HG03354 (cell line): ENCODE results near the gene FOXO1.
"Not testable (repeated sequence)": the region's sequence is repeated elsewhere in the genome, so short reads cannot be mapped to it uniquely, and the experiment has no call there.

Source experiments
- ATAC-seq: cut with Tn5 transposase; IDR thresholded peaks from one replicate; pipeline ENCODE4 v1.9.1; 2021; ENCODE audit warnings: mild to moderate bottlenecking; ENCODE audit not compliant: unreplicated experiment, poor library complexity, severe bottlenecking

FOXO1 gene

DNA sequence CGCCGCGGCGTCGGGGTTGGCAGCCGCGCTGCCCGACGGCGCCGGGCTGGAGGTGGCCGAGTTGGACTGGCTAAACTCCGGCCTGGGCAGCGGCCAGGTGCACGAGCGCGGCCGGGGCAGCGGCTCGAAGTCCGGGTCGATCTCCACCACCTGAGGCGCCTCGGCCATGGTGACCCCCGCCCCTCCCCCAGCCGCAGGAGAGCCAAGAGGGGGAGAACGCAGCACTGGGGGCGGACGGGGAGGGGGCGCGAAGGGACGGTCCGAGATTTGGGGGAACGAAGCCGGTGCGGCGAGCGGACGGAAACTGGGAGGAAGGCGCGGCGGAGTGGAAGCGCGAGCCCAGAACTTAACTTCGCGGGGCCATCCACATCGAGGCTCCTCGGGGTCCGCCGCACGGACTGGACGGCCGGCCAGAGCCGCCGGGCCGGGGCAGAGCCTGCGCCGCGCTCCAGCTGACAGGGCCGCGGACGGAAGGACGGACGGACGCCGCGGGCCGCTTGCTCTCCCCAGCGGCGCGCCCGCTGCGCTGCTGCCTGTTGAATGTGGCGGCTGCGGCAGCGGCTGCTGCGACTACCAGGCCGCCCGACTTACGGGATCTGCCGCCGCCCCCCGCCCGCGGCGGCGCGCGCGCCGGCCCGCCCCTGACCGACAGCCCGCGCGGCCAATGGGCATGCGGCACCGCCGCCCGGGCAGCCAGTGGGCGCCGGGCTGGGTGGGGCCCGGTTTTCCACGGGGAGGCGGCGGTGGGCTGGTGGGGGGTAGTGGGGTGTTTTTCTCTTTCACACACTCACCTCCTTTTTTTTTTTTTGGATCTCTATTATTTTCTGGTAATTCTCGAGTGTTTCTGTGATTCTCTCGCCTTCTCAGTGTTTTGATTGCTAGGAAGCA, at the start of gene FOXO1:
FOXO1 (minus strand) TSS at position 597 of the 888 bp plus-strand sequence; CDS start at position 168, 429 bp downstream.
- ATAC-seq = peak; percentile 61

DNA sequence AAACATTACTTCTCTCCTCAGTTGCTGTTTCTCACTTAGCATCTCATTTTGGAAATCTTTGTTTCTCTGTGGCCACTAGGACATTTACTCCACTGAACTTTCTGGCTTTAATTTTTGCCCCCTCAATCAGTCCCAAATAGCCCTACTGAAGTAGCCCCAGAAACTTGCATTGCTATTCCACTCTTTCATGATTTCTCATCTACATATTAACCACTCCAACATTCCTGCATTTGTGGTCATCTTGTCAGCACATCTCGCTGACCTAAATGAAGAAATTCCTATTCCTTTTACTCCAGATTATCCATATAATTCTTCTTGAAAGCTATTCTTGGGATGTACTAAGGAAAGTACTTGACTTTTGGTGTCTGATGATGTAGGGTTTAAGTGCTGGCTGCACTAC, 48.0 kb upstream of the FOXO1 start:
- ATAC-seq = not testable (repeated sequence)

DNA sequence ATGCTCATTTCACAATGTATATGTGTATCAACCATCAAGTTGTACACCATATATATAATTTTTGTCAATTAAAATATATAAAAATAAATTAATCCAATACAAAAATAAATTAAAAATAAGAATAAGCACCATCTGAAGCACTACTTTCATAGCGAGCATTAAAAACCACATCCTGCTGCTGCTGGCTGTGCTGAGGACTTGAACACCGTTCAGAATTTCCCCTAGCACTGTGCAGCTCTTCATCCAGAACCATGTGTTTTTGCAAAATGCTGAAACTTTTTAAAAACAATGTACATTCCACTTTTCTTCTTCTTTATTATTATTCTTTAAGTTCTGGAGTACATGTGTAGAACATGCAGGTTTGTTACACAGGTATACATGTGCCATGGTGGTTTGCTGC, 40.0 kb upstream of the FOXO1 start:
- ATAC-seq = no peak

DNA sequence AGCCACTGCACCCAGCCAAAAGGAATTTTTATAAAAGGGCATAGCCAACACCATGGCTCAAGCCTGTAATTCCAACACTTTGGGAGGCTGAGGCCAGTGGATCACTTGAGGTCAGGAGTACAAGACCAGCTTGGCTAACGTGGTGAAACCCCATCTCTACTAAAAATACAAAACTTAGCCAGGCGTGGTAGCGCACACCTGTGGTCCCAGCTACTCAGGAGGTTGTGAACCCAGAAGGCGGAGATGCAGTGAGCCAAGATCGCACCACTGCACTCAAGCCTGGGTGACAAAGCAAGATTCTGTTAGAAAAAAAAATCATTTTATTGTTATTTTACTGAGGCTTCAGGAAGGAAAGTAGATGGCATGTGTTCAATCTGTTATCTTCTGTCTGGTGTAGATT, 31.3 kb upstream of the FOXO1 start:
- peak; percentile 79 for ATAC-seq

DNA sequence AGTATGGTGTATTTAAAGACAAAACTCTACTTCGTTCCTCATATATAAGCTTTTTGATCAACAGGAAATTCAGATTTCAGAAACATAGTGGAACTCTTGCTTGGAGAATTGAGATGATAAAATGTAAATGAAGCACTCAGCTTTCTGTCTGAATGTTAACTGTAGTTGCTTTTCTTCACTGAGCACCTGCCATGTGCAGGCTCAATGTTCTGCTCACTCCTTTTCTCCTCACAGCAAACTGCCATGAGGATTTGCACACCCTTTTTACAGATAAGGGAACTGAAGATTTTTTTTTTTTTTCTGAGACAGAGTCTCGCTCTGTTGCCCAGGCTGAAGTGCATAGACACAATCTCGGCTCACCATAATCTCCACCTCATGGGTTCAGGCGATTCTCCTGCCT, 28.0 kb upstream of the FOXO1 start:
- no peak for ATAC-seq

DNA sequence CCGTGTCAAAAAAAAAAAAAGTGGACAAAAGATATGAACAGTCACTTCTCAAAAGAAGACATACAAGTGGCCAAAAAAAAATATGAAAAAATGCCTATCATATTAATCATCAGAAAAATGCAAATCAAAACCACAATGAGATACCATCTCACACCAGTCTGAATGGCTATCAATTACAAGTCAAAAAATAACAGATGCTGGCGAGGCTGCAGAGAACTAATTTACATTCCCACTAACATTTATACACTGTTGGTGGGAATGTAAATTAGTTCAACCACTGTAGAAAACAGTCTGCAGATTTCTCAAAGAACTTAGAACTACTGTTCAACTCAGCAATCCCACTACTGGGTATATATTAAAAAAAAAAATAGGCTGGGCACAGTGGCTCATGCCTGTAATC, 26.5 kb upstream of the FOXO1 start:
- peak; percentile 72 for ATAC-seq

DNA sequence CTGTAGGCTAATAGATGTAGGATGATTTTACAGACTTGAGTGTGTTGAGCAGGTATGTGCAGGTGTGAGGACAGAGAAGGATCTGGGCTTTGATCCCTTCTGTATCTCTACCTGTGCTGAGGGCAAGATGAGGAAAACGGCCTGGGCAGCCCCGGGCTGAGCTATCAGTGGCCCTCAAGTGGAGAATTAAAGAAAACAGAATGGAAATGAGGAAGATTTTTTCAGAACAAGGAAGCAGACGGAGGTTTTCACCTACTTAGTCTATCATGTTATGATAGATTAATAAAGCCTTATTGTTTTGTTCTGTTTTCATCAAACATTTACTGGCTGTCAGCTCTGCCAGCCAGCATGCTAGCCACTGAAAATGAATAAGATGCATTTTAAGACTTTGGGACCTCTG, 22.3 kb upstream of the FOXO1 start:
- ATAC-seq = no peak

DNA sequence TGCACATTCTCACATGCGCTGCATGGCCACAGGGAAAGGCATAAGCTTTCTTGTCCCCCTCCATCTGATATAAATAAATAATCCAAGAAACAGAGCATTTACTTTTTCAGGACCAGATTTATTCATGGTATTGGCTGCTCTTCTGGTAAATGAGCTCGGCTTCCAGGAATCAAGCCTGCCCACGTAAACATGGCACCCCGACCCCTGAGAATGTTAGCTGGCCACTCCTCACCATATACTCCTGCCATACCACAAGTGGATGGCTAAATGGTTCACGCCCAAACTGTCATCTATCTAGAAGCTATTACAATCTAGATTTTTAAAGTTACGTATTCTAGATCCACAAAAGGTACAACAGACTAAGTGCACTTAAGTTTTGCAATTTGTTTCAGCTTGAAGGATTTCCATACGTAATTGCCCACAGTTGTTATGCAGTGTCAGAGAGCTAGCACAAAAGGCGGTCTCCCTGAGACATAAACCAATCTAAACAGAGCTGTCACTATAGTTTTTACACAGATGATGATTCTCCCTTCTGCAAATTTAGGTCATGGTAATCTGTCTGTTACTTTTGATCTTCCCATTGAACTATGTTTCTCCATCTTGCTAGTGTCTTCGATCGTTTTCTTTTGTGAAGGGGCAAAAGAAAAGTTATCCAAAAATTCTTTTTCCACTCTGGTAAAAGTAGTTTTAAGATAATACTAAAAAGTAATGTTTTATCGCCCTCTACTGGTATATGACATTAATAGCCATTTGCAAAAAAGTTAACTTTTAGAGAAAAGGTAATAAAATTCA, 16.2 kb upstream of the FOXO1 start:
- no peak for ATAC-seq

DNA sequence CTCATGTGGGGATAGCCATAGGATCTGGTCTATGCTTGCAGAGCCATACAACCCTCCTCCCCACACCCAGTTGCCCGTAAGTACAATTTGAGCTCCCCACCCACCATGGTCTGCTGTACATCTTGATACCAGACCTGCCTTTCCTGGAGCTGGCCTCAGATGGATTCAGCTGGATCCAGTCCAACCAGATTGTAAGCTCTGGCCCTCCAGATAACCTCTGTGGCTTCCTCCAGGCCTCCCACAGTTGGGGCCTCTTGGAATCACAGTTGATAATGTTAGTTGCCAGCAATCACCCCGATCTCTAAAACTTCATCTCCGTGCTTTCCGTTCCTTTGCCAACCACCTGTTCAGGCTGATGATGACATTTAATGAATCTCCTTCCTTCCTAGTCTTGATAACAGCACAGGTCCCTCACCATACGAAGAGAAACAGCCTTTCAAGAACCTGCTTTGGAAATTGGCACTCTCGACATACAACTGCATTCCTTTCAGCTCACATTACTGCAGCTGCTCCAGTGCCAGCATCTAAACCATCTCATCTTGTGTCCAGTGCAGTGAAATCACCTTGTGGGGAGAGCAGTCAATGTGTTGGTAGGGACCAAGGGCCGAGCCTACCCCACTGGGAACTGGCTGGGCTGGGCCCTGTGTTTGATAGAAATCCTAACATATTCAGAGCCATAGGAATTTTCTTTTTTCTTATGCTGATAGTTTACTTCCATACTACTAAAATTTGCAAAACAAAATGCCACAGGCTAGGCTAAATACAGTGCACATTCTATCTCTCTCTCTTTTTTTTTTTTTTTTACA, 15.1 kb upstream of the FOXO1 start:
- no peak for ATAC-seq

DNA sequence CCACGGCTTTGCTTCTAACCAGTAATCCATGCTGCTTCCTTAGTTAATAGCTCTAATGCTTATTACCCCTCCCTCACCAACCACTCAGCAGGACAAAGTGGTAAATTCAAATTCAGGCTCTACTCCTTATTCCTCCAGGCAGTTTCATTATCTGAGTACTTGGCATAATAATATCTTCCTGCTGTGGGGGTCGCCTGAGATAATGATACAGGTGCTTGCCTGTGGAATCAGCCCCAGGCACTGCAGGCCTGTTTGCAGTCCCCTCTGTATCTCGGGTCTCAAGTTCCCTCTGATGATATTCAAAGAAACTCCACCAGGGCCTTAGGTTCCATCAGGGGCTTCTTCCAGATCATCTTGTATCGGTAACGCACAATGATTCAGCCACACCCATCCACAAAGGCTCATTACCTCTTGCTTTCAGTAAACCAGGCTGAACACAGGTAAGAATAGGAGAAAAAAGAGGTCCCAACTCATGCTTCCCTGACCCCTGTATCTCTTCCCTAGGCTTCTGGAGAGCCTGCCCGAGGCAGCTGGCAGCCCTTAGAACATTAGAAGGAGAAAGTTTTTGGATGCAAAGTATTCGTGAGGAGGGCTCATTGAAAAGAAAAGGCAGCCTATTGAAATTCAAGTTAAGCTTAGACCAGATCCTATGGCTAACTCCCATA, 14.3 kb upstream of the FOXO1 start:
- no peak for ATAC-seq

DNA sequence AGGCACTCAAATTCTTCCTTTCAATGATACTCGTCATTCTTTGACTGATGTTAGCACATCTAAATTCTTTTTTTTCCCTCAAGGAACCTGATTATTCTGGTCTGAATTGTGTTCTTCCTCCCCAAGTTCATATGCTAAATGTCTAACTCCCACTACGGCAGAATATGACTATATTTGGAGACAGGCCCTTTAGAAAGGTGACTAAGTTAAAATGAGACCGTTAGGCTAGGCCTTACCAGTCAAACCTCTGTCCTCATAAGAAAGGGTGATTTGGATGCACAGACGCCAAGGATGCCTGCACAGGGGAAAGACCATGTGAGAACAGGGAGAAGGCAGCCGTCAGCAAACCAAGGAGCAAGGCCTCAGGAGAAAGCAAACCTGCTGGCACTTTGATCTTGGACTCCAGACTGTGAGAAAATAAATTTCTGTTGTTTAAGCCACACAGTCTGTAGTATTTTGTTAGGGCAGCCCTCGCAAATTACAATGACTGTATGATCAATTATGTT, 13.1 kb upstream of the FOXO1 start:
- ATAC-seq = no peak

DNA sequence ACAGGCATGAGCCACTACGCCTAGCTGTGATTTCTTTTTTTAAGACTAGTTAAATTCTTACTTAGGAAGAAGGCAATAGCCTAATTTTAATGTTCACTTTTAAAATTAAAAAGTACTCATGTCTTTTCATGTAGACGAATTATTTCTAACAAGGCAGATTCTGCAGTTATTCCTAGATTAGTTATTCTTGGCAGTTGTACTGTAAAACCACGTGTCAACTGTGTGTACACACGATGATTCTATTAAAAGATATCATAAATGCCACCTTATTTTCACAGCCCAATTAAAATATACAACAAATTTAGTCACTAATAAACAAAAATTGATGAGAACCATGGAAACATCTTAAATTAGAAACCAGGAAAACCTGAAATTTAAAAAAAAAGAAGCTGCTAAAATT, 10.6 kb upstream of the FOXO1 start:
- ATAC-seq = no peak

DNA sequence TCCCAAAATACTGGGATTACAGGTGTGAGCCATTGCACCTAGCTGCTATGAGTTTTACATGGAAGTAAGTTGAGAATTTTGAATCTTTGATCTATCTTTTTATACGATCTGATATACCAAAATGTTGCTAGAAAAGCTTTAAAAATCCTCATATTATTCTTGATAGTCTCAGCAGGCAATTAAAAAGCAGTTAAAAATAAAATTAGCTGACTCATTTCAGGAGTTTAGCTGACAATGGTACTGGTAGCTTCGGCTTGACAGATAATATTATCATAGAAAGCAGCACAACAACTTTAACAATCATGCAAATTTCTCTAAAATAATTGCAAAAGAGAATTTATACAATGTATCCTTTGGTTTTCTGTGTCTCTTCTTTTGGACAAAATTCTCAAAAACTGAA, 9.6 kb upstream of the FOXO1 start:
- no peak for ATAC-seq

DNA sequence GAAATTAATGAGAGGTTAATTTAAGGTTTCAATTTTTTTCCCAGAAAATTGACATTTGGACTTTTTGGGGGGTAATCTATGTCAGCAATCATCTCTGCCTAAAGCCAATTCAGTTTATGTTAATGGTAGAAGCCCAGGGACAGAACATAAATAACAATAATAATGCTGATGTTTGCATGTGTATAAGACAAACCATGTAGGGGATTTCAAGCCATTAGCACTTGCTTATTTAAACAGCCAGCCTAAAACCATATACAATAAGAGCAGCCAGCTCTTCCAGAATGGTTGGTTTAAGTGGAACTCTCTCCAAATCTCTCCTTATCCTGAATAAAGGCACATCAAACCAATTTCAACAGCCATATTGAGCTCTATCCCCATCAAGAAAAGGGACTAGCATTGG, 7.0 kb upstream of the FOXO1 start:
- ATAC-seq = no peak

DNA sequence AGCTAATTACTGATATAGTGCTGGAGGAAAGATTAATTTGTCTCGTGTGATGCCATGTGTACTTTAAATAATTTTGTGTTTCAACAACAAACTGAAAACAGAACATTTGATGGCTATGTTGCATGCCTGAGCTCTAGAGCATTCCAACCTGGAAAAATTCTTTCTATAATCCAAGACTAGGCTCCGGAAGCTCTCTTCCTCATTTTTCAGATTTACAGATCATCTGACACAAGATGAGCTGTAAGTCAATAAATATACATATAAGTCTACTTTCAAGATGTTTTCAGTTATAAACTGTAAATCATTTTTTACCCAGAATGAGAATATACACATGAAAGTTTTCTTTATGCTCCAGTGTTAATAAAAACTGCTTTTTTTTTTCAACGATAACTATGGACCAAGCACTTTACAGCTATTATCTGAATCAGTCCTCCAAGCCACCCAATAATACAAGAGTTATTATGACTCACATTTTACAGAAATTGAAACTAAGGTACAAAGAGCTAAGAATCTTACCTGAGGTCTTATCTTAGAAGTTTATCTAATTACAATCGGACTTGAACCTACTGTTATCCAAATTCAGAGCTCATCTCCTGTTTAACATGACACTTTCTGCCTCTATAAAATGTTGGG, 6.4 kb upstream of the FOXO1 start:
- ATAC-seq = no peak

DNA sequence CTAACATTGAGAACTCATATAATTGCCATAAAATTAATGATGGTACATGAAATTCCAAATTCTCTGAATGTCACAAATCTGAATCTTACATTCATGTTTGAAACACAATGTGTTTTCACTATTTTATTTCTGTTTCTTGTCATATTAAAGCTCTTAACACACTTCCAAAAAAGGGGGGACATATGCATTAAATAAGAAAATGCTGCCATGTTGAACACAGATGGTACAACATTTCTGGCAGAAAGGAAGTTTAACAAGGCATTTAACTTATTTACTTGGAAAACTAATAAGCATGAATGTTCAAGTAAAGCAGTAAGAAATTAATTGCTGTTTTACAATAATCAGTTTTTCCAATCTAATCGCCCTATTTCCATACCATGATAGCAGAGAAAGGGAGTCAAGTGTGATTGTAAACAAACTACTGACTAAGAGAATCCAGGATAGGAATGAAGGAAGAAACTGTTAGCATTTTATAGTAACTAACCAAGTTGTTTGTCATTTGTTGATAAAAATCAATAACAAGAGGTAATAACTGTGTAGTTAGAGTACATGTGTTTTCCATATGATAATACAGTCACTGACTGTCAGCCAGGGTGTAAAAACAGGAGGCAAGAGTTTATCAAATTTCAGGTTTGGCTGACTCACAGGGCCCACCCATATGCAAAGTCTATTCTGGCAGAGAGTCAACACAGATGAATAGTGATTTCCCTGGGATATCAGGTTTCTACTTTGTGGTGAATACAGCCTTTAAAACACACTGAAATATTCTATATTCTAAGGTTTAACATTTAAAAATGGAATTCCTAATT, 5.7 kb upstream of the FOXO1 start:
- ATAC-seq = no peak

DNA sequence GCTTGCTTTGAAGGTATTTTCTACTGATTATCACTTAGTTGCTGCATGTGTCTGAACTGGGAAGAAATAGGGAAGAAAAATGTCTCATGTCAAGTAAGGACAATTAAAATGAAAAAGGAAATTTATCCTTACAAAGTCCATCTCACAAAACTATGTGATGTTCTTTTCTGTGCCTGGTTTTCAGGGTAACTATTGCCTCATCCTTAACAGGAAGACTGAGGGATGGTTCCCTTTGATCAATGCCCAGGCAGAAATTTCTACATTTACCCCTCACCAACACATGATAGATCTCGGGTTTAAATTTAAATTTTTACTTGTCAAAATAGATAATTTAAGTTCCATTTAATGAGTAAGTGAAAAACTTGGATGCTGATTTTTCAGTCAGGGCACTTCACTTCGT, 3.9 kb upstream of the FOXO1 start:
- no peak for ATAC-seq

DNA sequence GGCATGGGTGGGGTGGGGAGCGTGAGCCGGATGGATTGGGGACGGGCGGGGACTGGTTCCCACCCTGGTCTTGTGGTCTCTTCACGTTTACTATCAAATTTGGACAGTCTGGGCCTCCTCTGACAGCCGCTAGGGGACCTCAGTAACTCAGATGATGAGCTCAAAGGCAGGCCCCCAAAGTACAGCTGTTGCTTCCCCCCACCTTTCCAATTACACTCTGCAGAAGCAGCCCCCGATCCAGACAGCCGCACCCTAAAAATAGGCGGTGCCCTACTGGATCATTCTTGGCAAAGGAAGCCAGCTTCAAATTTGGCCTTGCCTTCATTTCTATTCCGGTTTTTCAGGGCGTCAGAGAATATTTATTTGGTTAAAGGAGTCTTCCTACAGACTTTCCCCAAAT, 1.9 kb upstream of the FOXO1 start:
- no peak for ATAC-seq
